ENCODE data around the gene NXPH4. TPM values are rescaled to one million over a fixed set of nuclear protein-coding genes. Genes with fewer than 3 reads are reported as not detected.

Gene NXPH4
- total RNA-seq, 3 donors from 2014 or later, result 0.25 TPM; not detected in 2

DNA sequence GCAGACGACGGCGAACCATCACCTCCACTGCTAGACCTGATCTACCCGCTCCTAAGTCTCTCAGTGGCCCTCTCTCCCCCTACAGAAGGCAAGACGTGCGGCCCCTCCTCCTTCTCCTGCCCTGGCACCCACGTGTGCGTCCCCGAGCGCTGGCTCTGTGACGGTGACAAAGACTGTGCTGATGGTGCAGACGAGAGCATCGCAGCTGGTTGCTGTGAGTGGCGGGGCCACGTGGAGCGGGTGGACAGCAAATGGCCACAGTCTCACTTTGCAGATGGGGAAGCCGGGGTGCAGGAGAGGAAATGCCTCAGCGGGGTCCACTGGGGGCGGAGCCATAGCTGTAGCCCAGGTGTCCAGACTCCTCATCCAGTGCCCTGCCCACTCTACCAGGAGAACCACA, 21.4 kb upstream of the NXPH4 start:
- H3K4me1 ChIP-seq (ENCODE audit: low read depth), result no peaks in the 10 kb centered on the region
- intact Hi-C loops (cut with DNase I, micrococcal nuclease), result no loop called here
- H3K36me3 ChIP-seq (ENCODE audit: low read depth), result peaks cover 12% of the 10 kb centered on the region
- ATAC-seq (no peak), DNase-seq (no peak)
- no peak overlapping the region for H3K4me3 ChIP-seq
- TF ChIP-seq, protein P1, sequence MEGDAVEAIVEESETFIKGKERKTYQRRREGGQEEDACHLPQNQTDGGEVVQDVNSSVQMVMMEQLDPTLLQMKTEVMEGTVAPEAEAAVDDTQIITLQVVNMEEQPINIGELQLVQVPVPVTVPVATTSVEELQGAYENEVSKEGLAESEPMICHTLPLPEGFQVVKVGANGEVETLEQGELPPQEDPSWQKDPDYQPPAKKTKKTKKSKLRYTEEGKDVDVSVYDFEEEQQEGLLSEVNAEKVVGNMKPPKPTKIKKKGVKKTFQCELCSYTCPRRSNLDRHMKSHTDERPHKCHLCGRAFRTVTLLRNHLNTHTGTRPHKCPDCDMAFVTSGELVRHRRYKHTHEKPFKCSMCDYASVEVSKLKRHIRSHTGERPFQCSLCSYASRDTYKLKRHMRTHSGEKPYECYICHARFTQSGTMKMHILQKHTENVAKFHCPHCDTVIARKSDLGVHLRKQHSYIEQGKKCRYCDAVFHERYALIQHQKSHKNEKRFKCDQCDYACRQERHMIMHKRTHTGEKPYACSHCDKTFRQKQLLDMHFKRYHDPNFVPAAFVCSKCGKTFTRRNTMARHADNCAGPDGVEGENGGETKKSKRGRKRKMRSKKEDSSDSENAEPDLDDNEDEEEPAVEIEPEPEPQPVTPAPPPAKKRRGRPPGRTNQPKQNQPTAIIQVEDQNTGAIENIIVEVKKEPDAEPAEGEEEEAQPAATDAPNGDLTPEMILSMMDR (IDR thresholded peaks at IDR 0.05), result no peak
- H3K9me3 ChIP-seq, result no peaks in the 10 kb centered on the region

DNA sequence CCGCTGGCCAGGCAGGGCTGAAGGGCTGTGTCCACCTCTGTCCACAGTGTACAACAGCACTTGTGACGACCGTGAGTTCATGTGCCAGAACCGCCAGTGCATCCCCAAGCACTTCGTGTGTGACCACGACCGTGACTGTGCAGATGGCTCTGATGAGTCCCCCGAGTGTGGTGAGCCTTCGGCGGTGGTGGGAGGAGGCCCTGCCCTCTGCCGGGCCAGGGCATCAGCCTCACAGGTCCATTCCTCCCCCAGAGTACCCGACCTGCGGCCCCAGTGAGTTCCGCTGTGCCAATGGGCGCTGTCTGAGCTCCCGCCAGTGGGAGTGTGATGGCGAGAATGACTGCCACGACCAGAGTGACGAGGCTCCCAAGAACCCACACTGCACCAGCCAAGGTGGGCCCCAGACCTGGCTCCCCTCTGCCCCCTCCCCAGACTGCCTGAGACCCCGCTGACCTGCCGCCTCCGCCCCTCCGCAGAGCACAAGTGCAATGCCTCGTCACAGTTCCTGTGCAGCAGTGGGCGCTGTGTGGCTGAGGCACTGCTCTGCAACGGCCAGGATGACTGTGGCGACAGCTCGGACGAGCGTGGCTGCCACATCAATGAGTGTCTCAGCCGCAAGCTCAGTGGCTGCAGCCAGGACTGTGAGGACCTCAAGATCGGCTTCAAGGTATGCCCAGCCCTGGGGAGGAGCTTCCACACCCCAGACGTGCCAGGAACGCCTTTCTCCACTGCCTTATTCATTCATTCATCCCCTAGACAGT, 20.8 kb upstream of the NXPH4 start:
- Histone ChIP-seq H3K36me3 (ENCODE audit: low read depth) (peaks cover 12% of the 10 kb centered on the region), H3K4me3 (no peak overlapping the region), H3K9me3 (no peaks in the 10 kb centered on the region), H3K4me1 (ENCODE audit: low read depth) (no peaks in the 10 kb centered on the region)
- TF ChIP-seq, protein P1 (IDR thresholded peaks at IDR 0.05), result no peak
- DNase-seq (peak in 1 of 3 donors; percentile 45), ATAC-seq (no peak)
- intact Hi-C loops (cut with DNase I, micrococcal nuclease), result no loop called here

DNA sequence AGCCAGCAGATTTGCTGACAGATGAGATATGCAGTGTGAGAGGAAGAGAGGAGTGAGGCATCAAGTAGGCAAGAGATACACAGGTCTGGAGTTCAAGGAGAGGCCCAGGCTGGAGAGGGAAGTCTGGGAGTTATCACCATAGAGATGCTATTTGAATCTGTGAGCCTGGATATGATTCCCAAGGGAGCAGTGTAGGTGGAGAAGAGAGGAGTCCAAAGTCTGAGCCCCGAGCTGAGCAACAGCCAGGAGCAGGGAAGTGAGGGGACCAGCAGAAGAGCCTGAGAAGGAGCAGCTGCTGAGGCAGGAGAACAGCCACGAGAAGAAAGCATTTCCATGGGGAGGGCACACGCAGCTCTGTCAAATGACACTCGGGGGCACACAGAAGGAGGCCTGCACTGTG, 20.2 kb upstream of the NXPH4 start:
- H3K4me1 ChIP-seq (ENCODE audit: low read depth), result no peaks in the 10 kb centered on the region
- no peak overlapping the region for H3K4me3 ChIP-seq
- peaks cover 12% of the 10 kb centered on the region for H3K36me3 ChIP-seq (ENCODE audit: low read depth)
- no peaks in the 10 kb centered on the region for H3K9me3 ChIP-seq
- intact Hi-C loops (cut with DNase I, micrococcal nuclease), result no loop called here
- TF ChIP-seq, protein P1 (IDR thresholded peaks at IDR 0.05), result no peak
- no peak for DNase-seq
- no peak for ATAC-seq

DNA sequence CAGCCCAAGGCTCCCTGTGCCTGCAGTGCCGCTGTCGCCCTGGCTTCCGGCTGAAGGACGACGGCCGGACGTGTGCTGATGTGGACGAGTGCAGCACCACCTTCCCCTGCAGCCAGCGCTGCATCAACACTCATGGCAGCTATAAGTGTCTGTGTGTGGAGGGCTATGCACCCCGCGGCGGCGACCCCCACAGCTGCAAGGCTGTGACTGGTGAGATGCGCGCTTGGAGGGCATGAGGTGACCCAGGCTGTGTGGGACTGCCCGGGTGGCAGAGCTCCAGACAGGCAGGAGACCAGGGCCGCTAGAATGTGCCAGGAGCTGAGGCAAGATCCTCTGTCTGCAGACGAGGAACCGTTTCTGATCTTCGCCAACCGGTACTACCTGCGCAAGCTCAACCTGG, 19.6 kb upstream of the NXPH4 start:
- no peaks in the 10 kb centered on the region for H3K4me1 ChIP-seq (ENCODE audit: low read depth)
- ATAC-seq, result no peak
- H3K9me3 ChIP-seq, result no peaks in the 10 kb centered on the region
- TF ChIP-seq, protein P1 (IDR thresholded peaks at IDR 0.05), result no peak
- no peak overlapping the region for H3K4me3 ChIP-seq
- H3K36me3 ChIP-seq (ENCODE audit: low read depth), result peaks cover 12% of the 10 kb centered on the region
- DNase-seq, result peak in 1 of 3 donors; percentile 41
- intact Hi-C loops (cut with DNase I, micrococcal nuclease), result no loop called here

DNA sequence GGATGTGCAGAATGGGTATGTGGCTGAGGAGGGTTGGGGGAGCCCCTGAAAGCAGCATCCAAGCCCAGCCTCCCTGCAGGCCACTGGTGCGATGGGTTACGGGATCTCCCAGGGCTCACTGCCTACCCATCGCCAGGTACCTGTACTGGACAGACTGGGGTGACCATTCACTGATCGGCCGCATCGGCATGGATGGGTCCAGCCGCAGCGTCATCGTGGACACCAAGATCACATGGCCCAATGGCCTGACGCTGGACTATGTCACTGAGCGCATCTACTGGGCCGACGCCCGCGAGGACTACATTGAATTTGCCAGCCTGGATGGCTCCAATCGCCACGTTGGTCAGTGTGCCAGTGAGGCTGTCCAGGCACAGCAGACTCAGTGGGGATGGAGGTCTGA, 18.3 kb upstream of the NXPH4 start:
- ATAC-seq (no peak), DNase-seq (no peak)
- TF ChIP-seq, protein P1 (IDR thresholded peaks at IDR 0.05), result no peak
- H3K36me3 ChIP-seq (ENCODE audit: low read depth), result peaks cover 10% of the 10 kb centered on the region
- H3K4me3 ChIP-seq, result no peak overlapping the region
- intact Hi-C loops (cut with DNase I, micrococcal nuclease), result no loop called here
- H3K4me1 ChIP-seq (ENCODE audit: low read depth), result no peaks in the 10 kb centered on the region
- H3K9me3 ChIP-seq, result no peaks in the 10 kb centered on the region

All from mucosa of descending colon (tissue), 3 donors.